Kidney (tissue), 14 donors: ENCODE measurements around the gene PARD6G. TPM values are rescaled to one million over a fixed set of nuclear protein-coding genes. Genes with fewer than 3 reads are reported as not detected.

Experiments
- DNase-seq, 5 donors: peaks; one replicate each; pipeline ENCODE4 v3.0.0-alpha.2; 2013 to 2020
- FAIRE-seq: peaks from 2 replicates; lab custom pipeline; 2012; peaks lifted over from hg19 to GRCh38; lab: Jason Lieb, UNC
- H3K27ac ChIP-seq, 2 donors: one replicate each; pipeline ENCODE4 v1.7.0; 2013; ENCODE audit warnings: low read depth in 2 of 2, low read length in 2 of 2, inconsistent platforms in 1 of 2
- H3K27me3 ChIP-seq: one replicate; pipeline ENCODE4 v1.7.1; 2013; ENCODE audit warnings: low read length, inconsistent platforms; ENCODE audit not compliant: control insufficient read depth, insufficient read depth
- H3K36me3 ChIP-seq, 3 donors: one replicate each; pipeline versions ENCODE4 v1.7.0 to v1.7.1; 2013; ENCODE audit warnings: low read length in 3 of 3, control low read depth in 1 of 3, inconsistent platforms in 1 of 3; ENCODE audit not compliant: insufficient read depth in 3 of 3, control insufficient read depth in 2 of 3
- H3K4me1 ChIP-seq, 3 donors: one replicate each; pipeline versions ENCODE4 v1.7.0 to v1.7.1; 2013; ENCODE audit warnings: low read length in 3 of 3, inconsistent platforms in 1 of 3, low read depth in 1 of 3; ENCODE audit not compliant: control insufficient read depth in 2 of 3, insufficient read depth in 2 of 3
- H3K4me3 ChIP-seq, 3 donors: one replicate each; pipeline versions ENCODE4 v1.7.0 to v1.8.1; 2013; ENCODE audit warnings: low read length in 3 of 3, control low read depth in 1 of 3, inconsistent platforms in 1 of 3
- H3K9ac ChIP-seq, 3 donors: one replicate each; pipeline versions ENCODE4 v1.7.0 to v1.7.1; 2013; ENCODE audit warnings: low read length in 3 of 3, control low read depth in 1 of 3, inconsistent platforms in 1 of 3
- H3K9me3 ChIP-seq, 3 donors: one replicate each; pipeline versions ENCODE4 v1.7.0 to v1.7.1; 2013; ENCODE audit warnings: low read length in 3 of 3, control low read depth in 1 of 3, inconsistent platforms in 1 of 3; ENCODE audit not compliant: control insufficient read depth in 2 of 3, insufficient read depth in 1 of 3
- intact Hi-C: fragments of 100-400 bp; cut with DNase I; formaldehyde crosslinking; loops from one replicate; pipeline ENCODE4 v1.11.1; 2022
- polyA plus RNA-seq: library from polyadenylated mRNA; stranded (reverse); fragments of 350-450 nt; fragmentation: Illumina TruSeq; extraction: RNeasy Lipid Tissue Mini Kit (QIAGEN cat#74804); gene quantifications from one replicate; pipeline ENCODE4 v1.2.3, GENCODE V29; 2014; ENCODE audit warnings: low read depth, low replicate concordance; ENCODE audit not compliant: insufficient read depth
- total RNA-seq: library from RNA; stranded (reverse); fragmentation: NEBNext Ultra II Directional; extraction: Animal tissue kit (Norgen Biotek cat#: 25700); gene quantifications from one replicate; pipeline ENCODE4 v1.2.1, GENCODE V29; 2021
- TF ChIP-seq, protein P1 (sequence below): IDR thresholded peaks from 3 replicates; pipeline ENCODE4 v1.5.1; 2012; ENCODE audit warnings: mild to moderate bottlenecking, moderate library complexity, borderline replicate concordance; ENCODE audit not compliant: insufficient read depth; ENCODE audit errors: extremely low read depth
- donor health status: control.
- donor health status: control.
- donor health status: control.
- donor health status: control.
- donor health status: control.
- donor health status: DM: yes; HTN: yes; CAD: no.
- donor health status: Normal renal cell carcinoma (clear cell type).

PARD6G gene
- total and polyA plus RNA-seq, 2 donors from 2014 or later: 1.9 to 10.7 TPM

- Histone ChIP-seq H3K9me3 (no peaks in the 10 kb centered on the region), H3K4me3 (peak overlapping the region; percentile 7 to 54 (median 33)), H3K27ac (no peak overlapping the region), H3K27me3 (no peaks in the 10 kb centered on the region), H3K9ac (peak overlapping the region in 1 of 3 donors; percentile 2), H3K36me3 (no peaks in the 10 kb centered on the region), H3K4me1 (no peaks in the 10 kb centered on the region)
- FAIRE-seq: no peak
- DNase-seq: peak in 1 of 5 donors; percentile 19
- intact Hi-C loops: no loop called here
- TF ChIP-seq, protein P1, sequence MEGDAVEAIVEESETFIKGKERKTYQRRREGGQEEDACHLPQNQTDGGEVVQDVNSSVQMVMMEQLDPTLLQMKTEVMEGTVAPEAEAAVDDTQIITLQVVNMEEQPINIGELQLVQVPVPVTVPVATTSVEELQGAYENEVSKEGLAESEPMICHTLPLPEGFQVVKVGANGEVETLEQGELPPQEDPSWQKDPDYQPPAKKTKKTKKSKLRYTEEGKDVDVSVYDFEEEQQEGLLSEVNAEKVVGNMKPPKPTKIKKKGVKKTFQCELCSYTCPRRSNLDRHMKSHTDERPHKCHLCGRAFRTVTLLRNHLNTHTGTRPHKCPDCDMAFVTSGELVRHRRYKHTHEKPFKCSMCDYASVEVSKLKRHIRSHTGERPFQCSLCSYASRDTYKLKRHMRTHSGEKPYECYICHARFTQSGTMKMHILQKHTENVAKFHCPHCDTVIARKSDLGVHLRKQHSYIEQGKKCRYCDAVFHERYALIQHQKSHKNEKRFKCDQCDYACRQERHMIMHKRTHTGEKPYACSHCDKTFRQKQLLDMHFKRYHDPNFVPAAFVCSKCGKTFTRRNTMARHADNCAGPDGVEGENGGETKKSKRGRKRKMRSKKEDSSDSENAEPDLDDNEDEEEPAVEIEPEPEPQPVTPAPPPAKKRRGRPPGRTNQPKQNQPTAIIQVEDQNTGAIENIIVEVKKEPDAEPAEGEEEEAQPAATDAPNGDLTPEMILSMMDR: no peak
Measured at GRCh38 chr18:80245781-80246444, 1.4 kb downstream of the PARD6G start.

DNA sequence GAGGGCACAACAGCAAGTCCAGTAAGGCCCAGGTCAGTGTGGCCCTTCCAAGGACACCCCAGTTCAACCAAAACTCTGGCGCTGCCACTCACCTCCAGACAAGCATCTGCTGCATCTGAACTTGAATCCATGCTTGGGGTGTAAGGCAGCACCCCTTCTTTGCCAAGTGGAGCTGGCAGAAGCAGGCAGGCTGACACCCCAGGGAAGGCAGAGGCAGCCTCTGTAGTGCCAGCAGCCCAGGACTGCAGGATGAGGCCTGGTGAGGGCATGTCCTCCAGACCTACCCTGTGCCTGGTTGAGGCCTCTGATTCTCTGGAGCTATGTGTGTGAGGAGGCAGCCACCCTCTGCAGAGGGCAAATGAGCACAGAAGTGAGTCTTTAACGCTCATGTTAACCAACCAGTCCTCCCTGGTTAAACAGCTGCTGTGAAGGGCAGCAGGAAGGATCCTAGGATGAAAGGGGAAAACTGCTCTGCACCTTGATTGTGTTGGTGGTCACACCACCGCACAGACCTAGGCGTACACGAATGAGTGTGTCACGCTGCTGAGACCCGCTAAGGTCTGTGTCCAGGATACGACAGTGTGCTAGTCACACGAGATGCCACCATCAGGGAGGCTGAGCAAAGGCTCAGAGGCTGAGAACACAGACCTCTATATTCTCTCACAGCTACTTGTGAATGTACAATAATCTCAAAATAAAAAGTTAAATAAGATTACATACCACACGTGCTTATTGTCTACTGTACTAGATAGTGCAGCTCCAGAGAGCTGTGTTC is 2.2 kb downstream of the PARD6G start:
- DNase-seq (no peak), FAIRE-seq (no peak)
- intact Hi-C loops: no loop called here
- TF ChIP-seq, protein P1: no peak
- H3K27me3 ChIP-seq: no peaks in the 10 kb centered on the region
- no peak overlapping the region for H3K9ac ChIP-seq
- no peak overlapping the region for H3K4me3 ChIP-seq
- H3K9me3 ChIP-seq: no peaks in the 10 kb centered on the region
- H3K27ac ChIP-seq: no peak overlapping the region
- H3K4me1 ChIP-seq: no peaks in the 10 kb centered on the region
- H3K36me3 ChIP-seq: no peaks in the 10 kb centered on the region

DNA sequence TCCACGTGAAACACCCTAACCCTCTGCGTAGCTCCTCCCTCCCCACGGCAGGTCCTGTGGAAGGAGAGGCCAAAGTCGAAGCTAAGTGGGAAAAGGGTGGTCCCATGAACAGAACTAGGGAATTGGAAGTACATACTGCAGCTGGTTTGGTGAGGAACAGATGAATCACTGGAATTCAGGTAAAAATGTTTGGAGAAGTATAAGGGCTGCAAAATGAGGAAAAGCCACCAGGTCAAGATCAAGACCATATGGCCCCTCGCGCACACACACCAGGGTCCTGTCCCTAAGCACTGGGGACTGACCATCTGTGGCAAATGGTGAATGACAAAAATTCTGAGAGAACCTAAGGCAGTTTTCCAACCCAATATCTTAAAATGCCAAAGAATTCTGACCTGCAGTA is 3.1 kb downstream of the PARD6G start:
- TF ChIP-seq, protein P1: no peak
- no peak for FAIRE-seq
- Histone ChIP-seq H3K4me3 (no peak overlapping the region), H3K4me1 (no peaks in the 10 kb centered on the region), H3K27ac (no peak overlapping the region), H3K9me3 (no peaks in the 10 kb centered on the region), H3K9ac (no peak overlapping the region), H3K27me3 (no peaks in the 10 kb centered on the region), H3K36me3 (no peaks in the 10 kb centered on the region)
- no peak for DNase-seq
- intact Hi-C loops: no loop called here
